Measurements from ENCODE around the gene FLNB.

GRCh38 chr3:58107597-58107996, 99.4 kb downstream of the FLNB start:
- TF ChIP-seq POLR2A (IDR thresholded peaks at IDR 0.05; ENCODE audit: low read depth) (no peak), CTCF (IDR thresholded peaks at IDR 0.05) (no peak)

All from esophagus muscularis mucosa (tissue), 3 donors.